Measurements from ENCODE around the gene GALNT7. TPM values are rescaled to one million over a fixed set of nuclear protein-coding genes. Genes with fewer than 3 reads are reported as not detected.
A peak's percentile ranks its signal among the peaks of the same experiment; 100 is the strongest.

The GALNT7 gene
- total RNA-seq, 1 donor from 2014 or later: 67.8 TPM

DNA sequence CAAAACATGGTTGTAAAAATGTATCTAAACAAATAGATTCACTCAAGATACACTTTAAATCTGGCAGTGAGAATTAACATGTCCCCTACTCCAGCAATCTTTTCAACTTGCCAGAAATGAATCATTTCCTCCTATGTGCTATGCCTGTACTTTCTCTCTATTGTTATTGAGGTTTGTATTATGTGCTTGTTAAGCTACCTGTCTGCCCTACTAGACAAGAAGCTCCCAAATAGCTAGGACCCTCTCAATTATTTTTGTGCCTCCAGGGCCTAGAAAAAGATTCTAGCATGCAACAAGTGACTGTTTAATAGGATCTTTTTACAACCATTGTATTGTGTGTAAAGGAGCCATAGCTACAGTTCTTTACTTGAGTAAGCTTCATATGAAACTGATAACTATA, 198.7 kb downstream of the GALNT7 start:
- H3K27ac Mint-ChIP-seq: no peak overlapping the region

GRCh38 chr4:173367946-173368345, 199.3 kb downstream of the GALNT7 start:
- Mint-ChIP-seq H3K4me1 (ENCODE audit: low read depth) (peaks cover 5% of the 10 kb centered on the region), H3K9me3 (ENCODE audit: low read depth) (no peaks in the 10 kb centered on the region), H3K36me3 (ENCODE audit: insufficient read depth) (no peaks in the 10 kb centered on the region), H3K4me3 (ENCODE audit: low read depth) (no peak overlapping the region), H3K27ac (no peak overlapping the region), H3K27me3 (no peaks in the 10 kb centered on the region)
- DNase-seq (ENCODE audit: low spot score, unreplicated experiment): no peak
- TF ChIP-seq, protein P1, sequence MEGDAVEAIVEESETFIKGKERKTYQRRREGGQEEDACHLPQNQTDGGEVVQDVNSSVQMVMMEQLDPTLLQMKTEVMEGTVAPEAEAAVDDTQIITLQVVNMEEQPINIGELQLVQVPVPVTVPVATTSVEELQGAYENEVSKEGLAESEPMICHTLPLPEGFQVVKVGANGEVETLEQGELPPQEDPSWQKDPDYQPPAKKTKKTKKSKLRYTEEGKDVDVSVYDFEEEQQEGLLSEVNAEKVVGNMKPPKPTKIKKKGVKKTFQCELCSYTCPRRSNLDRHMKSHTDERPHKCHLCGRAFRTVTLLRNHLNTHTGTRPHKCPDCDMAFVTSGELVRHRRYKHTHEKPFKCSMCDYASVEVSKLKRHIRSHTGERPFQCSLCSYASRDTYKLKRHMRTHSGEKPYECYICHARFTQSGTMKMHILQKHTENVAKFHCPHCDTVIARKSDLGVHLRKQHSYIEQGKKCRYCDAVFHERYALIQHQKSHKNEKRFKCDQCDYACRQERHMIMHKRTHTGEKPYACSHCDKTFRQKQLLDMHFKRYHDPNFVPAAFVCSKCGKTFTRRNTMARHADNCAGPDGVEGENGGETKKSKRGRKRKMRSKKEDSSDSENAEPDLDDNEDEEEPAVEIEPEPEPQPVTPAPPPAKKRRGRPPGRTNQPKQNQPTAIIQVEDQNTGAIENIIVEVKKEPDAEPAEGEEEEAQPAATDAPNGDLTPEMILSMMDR (IDR thresholded peaks at IDR 0.05; ENCODE audit: unreplicated experiment): no peak

More for the DNA sequence above, 198.7 kb downstream of the GALNT7 start:
- TF ChIP-seq, protein P1 (IDR thresholded peaks at IDR 0.05; ENCODE audit: unreplicated experiment): no peak
- Mint-ChIP-seq H3K4me3 (ENCODE audit: low read depth) (no peak overlapping the region), H3K27me3 (no peaks in the 10 kb centered on the region), H3K9me3 (ENCODE audit: low read depth) (no peaks in the 10 kb centered on the region), H3K36me3 (ENCODE audit: insufficient read depth) (no peaks in the 10 kb centered on the region), H3K4me1 (ENCODE audit: low read depth) (peaks cover 1% of the 10 kb centered on the region)
- DNase-seq (ENCODE audit: low spot score, unreplicated experiment): no peak

DNA sequence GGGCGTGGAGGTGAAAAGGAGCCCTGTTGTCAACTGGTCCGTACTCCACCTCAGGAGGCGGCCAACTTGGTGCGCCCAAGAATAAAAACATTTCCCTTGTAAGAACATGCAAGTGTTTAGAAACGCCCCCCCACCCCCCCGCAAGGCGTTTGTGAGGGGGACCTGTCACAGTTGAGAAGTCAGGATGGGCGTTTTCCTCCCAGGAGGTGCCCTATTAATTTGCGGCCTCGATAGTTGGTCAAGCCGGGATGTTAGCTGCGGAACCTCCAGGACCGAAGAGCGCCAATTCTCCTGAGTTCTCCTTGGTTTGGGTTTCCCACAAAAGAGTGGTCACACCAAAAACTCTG, 201.5 kb downstream of the GALNT7 start:
- Mint-ChIP-seq H3K27me3 (no peaks in the 10 kb centered on the region), H3K36me3 (ENCODE audit: insufficient read depth) (no peaks in the 10 kb centered on the region), H3K4me3 (ENCODE audit: low read depth) (peak overlapping the region; percentile 99), H3K9me3 (ENCODE audit: low read depth) (no peaks in the 10 kb centered on the region), H3K27ac (peak overlapping the region; percentile 99), H3K4me1 (ENCODE audit: low read depth) (peaks cover 9% of the 10 kb centered on the region)
- TF ChIP-seq, protein P1 (IDR thresholded peaks at IDR 0.05; ENCODE audit: unreplicated experiment): no peak
- DNase-seq (ENCODE audit: low spot score, unreplicated experiment): no peak

DNA sequence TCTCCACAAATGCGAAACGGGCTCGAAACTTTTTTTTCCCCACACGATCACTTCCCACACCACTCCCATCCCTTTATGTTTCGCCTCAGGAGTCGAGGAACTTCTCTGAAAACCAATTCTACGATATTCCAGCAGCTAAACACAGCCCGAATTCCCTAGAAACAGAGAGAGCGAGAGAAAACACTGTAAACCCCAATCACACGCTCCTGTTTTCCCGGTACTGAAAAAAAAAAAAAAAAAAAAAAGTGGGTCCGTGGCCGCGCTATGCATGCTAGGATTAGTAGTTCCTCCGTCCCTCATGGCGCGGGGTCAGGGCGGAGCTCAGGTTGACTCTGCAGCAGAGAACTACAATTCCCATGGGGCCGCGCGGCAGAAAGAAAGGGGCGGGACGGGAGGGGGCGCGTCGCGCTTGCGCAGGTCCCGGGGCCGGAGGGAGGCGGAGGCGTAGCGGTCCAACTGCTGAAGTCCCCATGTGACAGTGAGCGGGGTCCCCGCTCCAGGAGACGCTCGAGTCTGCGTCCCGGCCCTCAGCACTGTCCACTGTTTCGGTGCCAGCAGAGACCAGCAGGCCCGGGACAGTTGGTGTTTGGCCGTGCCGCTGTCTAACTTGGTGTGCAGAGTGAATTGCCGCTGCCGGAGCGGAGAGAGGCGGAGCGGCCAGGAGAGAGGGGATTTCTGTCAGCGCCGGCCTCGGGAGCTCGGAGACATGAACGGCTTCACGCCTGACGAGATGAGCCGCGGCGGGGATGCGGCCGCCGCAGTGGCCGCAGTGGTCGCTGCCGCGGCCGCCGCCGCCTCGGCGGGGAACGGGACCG, 202.1 kb downstream of the GALNT7 start, which contains the start of gene SAP30:
Gene SAP30 (plus strand): TSS at position 478 of the 815 bp plus-strand sequence. CDS start 229 bp downstream, at position 707.
- Mint-ChIP-seq H3K4me3 (ENCODE audit: low read depth) (peak within 1 kb of the TSS; percentile 99), H3K4me1 (ENCODE audit: low read depth) (peaks cover 9% of the 10 kb centered on the region), H3K9me3 (ENCODE audit: low read depth) (no peaks in the 10 kb centered on the region), H3K36me3 (ENCODE audit: insufficient read depth) (no peaks in the 10 kb centered on the region), H3K27ac (peak within 1 kb of the TSS; percentile 99), H3K27me3 (no peaks in the 10 kb centered on the region)
- TF ChIP-seq, protein P1 (IDR thresholded peaks at IDR 0.05; ENCODE audit: unreplicated experiment): no peak
- DNase-seq (ENCODE audit: low spot score, unreplicated experiment): peak; percentile 92

DNA sequence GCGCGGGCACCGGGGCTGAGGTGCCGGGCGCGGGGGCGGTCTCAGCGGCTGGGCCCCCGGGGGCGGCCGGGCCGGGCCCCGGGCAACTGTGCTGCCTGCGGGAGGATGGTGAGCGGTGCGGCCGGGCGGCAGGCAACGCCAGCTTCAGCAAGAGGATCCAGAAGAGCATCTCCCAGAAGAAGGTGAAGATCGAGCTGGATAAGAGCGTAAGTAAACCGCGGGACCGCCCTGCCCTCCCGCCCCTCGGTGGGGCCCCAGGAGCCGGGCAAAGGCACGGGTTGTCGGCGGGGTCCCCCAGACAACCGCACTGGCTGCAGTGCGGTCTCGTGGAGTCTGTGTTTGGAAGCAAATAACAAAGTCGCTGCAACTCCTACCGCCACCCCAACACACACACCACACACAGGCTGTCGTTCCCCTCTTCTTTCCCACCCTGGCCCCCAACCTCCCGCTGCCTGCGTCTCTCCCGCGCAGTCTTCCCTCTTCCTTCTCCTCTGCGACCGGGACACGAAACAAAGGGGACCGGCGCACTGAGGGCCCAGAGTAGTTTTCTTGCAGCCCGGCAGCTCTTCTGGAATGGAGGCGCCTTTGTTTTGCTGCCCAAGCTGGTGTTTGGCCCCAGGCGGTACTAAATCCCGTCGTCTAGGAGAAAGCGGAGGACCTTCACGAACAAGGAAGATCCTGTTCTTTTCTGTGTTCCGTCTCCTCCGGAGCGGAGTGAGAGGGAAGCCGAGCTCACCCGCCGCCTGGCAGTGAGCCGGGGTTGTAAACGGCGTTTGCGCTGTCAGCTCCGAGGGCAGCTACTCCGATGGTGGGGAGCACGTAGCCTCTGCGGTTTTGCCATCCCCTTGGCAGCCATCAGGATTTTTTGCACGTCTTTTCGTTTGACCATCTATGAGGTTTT, 202.9 kb downstream of the GALNT7 start:
- peaks cover 9% of the 10 kb centered on the region for H3K4me1 Mint-ChIP-seq (ENCODE audit: low read depth)
- peak overlapping the region; percentile 99 for H3K4me3 Mint-ChIP-seq (ENCODE audit: low read depth)
- H3K36me3 Mint-ChIP-seq (ENCODE audit: insufficient read depth): peaks cover 3% of the 10 kb centered on the region
- no peaks in the 10 kb centered on the region for H3K27me3 Mint-ChIP-seq
- TF ChIP-seq, protein P1 (IDR thresholded peaks at IDR 0.05; ENCODE audit: unreplicated experiment): no peak
- DNase-seq (ENCODE audit: low spot score, unreplicated experiment): peak; percentile 38
- peak overlapping the region; percentile 99 for H3K27ac Mint-ChIP-seq
- no peaks in the 10 kb centered on the region for H3K9me3 Mint-ChIP-seq (ENCODE audit: low read depth)

All from progenitor cell of endocrine pancreas (in vitro differentiated cells).